ENCODE measurements around the gene ANKRD18B.

GRCh38 chr9:33517373-33517772, 6.7 kb upstream of the ANKRD18B start:
- peak; percentile 60 for TF ChIP-seq CTCF (IDR thresholded peaks at IDR 0.05; ENCODE audit: low read length)
- TF ChIP-seq EZH2 (IDR thresholded peaks at IDR 0.05; ENCODE audit: borderline replicate concordance, low read length) = no peak
